K562 (cell line): ENCODE data around the gene TMEM245. TPM values are rescaled to one million over a fixed set of nuclear protein-coding genes. Genes with fewer than 3 reads are reported as not detected.

Experiments
- ATAC-seq: fragments of 200-7000 bp; cut with Tn5 transposase; 3 replicates; pipeline ENCODE4 v1.9.1; 2020; ENCODE audit warnings: moderate library complexity
- BruUV-seq: library from RNA; stranded (reverse); fragments of 400-500 nt; replicated peaks from 2 replicates; lab custom pipeline; 2021; lab: Mats Ljungman, UMichigan
- CTCF ChIA-PET: fragments of 300-600 bp; formaldehyde crosslinking; extraction: SDS; loops from one replicate; lab custom pipeline; 2021; ENCODE audit warnings: low intra/inter-chr PET ratio; lab: Yijun Ruan, JAX
- POLR2A ChIA-PET: fragments of 300-600, 350-650 bp; sonication (Branson Sonifier 250); formaldehyde crosslinking; extraction: SDS; loops from one replicate; lab custom pipeline; 2021; ENCODE audit warnings: antibody characterized with exemption, inconsistent platforms; lab: Yijun Ruan, JAX
- DNase-seq, 4 experiments: peaks; one replicate each; pipeline versions ENCODE4 v3.0.0 to v3.0.0-alpha.2; 2011 to 2018; ENCODE audit warnings: low spot score in 3 of 4, mixed read lengths in 3 of 4; ENCODE audit errors: extremely low read depth in 1 of 4
- FAIRE-seq: peaks from 2 replicates; lab custom pipeline; 2011; peaks lifted over from hg19 to GRCh38; lab: Jason Lieb, UNC
- H2AFZ ChIP-seq: 2 replicates; pipeline ENCODE4 v1.6.0; 2011; ENCODE audit warnings: low read depth, low read length, control low read depth, inconsistent platforms
- H3K27ac ChIP-seq: fragments of 200-600 bp; 3 replicates; pipeline ENCODE4 v1.8.0; 2011; ENCODE audit warnings: low read depth, mild to moderate bottlenecking, control low read depth, inconsistent platforms, low read length, moderate library complexity, mixed read lengths; ENCODE audit errors: extremely low read depth
- H3K27me3 ChIP-seq, 2 experiments: fragments of 300-600 bp in 1 of 2; 2 replicates in 1 of 2; 3 replicates in 1 of 2; pipeline versions ENCODE4 v1.6.0 to v1.8.0; 2011; ENCODE audit warnings: inconsistent platforms in 2 of 2, low read length in 2 of 2, mild to moderate bottlenecking in 1 of 2, mixed read lengths in 1 of 2, moderate library complexity in 1 of 2; ENCODE audit not compliant: control insufficient read depth in 2 of 2, insufficient read depth in 2 of 2
- H3K36me3 ChIP-seq: fragments of 300-600 bp; 3 replicates; pipeline ENCODE4 v1.8.0; 2011; ENCODE audit warnings: mild to moderate bottlenecking, low read length, inconsistent platforms; ENCODE audit not compliant: control insufficient read depth, insufficient read depth
- H3K4me1 ChIP-seq, 2 experiments: fragments of 200-600 bp in 1 of 2; replicated peaks in 1 of 2; 2 replicates in 1 of 2; 3 replicates in 1 of 2; pipeline versions ENCODE4 v1.5.1 to v1.8.0; 2011; ENCODE audit warnings: inconsistent platforms in 2 of 2, low read length in 2 of 2, mild to moderate bottlenecking in 1 of 2, mixed read lengths in 1 of 2, moderate library complexity in 1 of 2; ENCODE audit not compliant: control insufficient read depth in 2 of 2, insufficient read depth in 2 of 2
- H3K4me2 ChIP-seq: 2 replicates; pipeline ENCODE4 v1.6.1; 2011; ENCODE audit warnings: low read length, control low read depth, inconsistent platforms, mixed read lengths; ENCODE audit not compliant: insufficient read depth
- H3K4me3 ChIP-seq: fragments of 200-600 bp; sonication (generic), shearing (Covaris generic); 2 replicates; pipeline ENCODE4 v1.5.1; 2016; ENCODE audit warnings: control low read depth, inconsistent platforms
- H3K79me2 ChIP-seq: fragments of 200-600 bp; 3 replicates; pipeline ENCODE4 v1.8.0; 2011; ENCODE audit warnings: low read length, inconsistent platforms; ENCODE audit not compliant: control insufficient read depth, insufficient read depth
- H3K9ac ChIP-seq, 2 experiments: 2 replicates each; pipeline versions ENCODE4 v1.6.0 to v1.6.1; 2011; ENCODE audit warnings: low read depth in 2 of 2, low read length in 2 of 2, control low read depth in 1 of 2, inconsistent platforms in 1 of 2, mild to moderate bottlenecking in 1 of 2, mixed read lengths in 1 of 2; ENCODE audit not compliant: insufficient read depth in 1 of 2
- H3K9me1 ChIP-seq: one replicate; pipeline ENCODE4 v1.6.0; 2011; ENCODE audit warnings: inconsistent platforms, mild to moderate bottlenecking, low read length, moderate library complexity; ENCODE audit not compliant: control insufficient read depth, insufficient read depth
- H3K9me3 ChIP-seq: replicated peaks from 2 replicates; pipeline ENCODE4 v1.5.1; 2011; ENCODE audit warnings: low read depth, low read length, inconsistent platforms; ENCODE audit not compliant: control insufficient read depth, insufficient read depth
- H4K20me1 ChIP-seq: replicated peaks from 2 replicates; pipeline ENCODE4 v1.6.1; 2011; ENCODE audit warnings: low read length, inconsistent platforms, mixed read lengths; ENCODE audit not compliant: control insufficient read depth, insufficient read depth
- C11orf30 ChIP-seq: fragments of 450-650 bp; IDR thresholded peaks from 2 replicates; pipeline ENCODE4 v1.6.1; 2016; ENCODE audit warnings: low read depth, mild to moderate bottlenecking
- EHMT2 ChIP-seq: fragments of 450-650 bp; IDR thresholded peaks from 2 replicates; pipeline ENCODE4 v1.6.1; 2018; ENCODE audit warnings: antibody characterized with exemption
- ELF2 ChIP-seq: fragments of 250-450 bp; sonication (Bioruptor Pico); IDR thresholded peaks from 2 replicates; pipeline ENCODE4 v1.5.0; 2021; ENCODE audit warnings: mild to moderate bottlenecking
- GATAD2A ChIP-seq: fragments of 450-650 bp; IDR thresholded peaks from 2 replicates; pipeline ENCODE4 v1.6.1; 2017
- IFI16 ChIP-seq: fragments of 250-450 bp; sonication (Bioruptor Pico); IDR thresholded peaks from 2 replicates; pipeline ENCODE4 v2.1.2; 2022; ENCODE audit warnings: mild to moderate bottlenecking, inconsistent platforms
- JUN ChIP-seq, 2 experiments: sonication (generic) in 1 of 2; formaldehyde crosslinking in 1 of 2; IDR thresholded peaks; 2 replicates each; pipeline versions ENCODE4 v1.6.1 to v1.8.0; 2012 to 2022; ENCODE audit warnings: borderline replicate concordance in 2 of 2, mild to moderate bottlenecking in 2 of 2, improper control_type of control experiment in 1 of 2, low read depth in 1 of 2, low read length in 1 of 2, missing genetic modification reagents in 1 of 2
- LARP7 ChIP-seq: fragments of 450-650 bp; IDR thresholded peaks from 2 replicates; pipeline ENCODE4 v1.6.1; 2016
- MIER1 ChIP-seq: fragments of 450-650 bp; IDR thresholded peaks from 2 replicates; pipeline ENCODE4 v1.6.1; 2016; ENCODE audit warnings: antibody characterized with exemption, mild to moderate bottlenecking, low read depth
- NCOA6 ChIP-seq: fragments of 450-650 bp; IDR thresholded peaks from 2 replicates; pipeline ENCODE4 v1.6.1; 2017; ENCODE audit warnings: mild to moderate bottlenecking
- NUFIP1 ChIP-seq: fragments of 450-650 bp; IDR thresholded peaks from 2 replicates; pipeline ENCODE4 v1.6.1; 2018; ENCODE audit not compliant: partially characterized antibody
- POLR2A ChIP-seq: fragments of 450-650 bp; conservative IDR thresholded peaks from 2 replicates; pipeline ENCODE4 v1.6.1; 2016
- PRPF4 ChIP-seq: fragments of 200-400 bp; formaldehyde crosslinking; IDR thresholded peaks from one replicate; pipeline ENCODE4 v1.6.1; 2017; ENCODE audit warnings: low read length, low read depth, mild to moderate bottlenecking; ENCODE audit not compliant: insufficient read depth, poor library complexity, severe bottlenecking
- RBM17 ChIP-seq: fragments of 200-400 bp; formaldehyde crosslinking; IDR thresholded peaks from 2 replicates; pipeline ENCODE4 v1.6.1; 2017; ENCODE audit warnings: low read depth, mild to moderate bottlenecking, low read length, borderline replicate concordance
- RBM39 ChIP-seq: fragments of 200-400 bp; formaldehyde crosslinking; optimal IDR thresholded peaks from 2 replicates; pipeline ENCODE3; 2018; ENCODE audit warnings: low read depth, low read length
- SMAD2 ChIP-seq: fragments of 150-350 bp; IDR thresholded peaks from 2 replicates; pipeline ENCODE4 v1.6.1; 2014; ENCODE audit warnings: low read depth, mild to moderate bottlenecking, low read length
- ZFP1 ChIP-seq: fragments of 450-650 bp; formaldehyde crosslinking; IDR thresholded peaks from 2 replicates; pipeline ENCODE4 v1.4.0; 2020; ENCODE audit warnings: mild to moderate bottlenecking, mixed read lengths
- whole genome bisulfite sequencing: fragments of 100-300 bp; shearing (Covaris generic); methylation state at CpG from one replicate; pipeline ENCODE4 v1.1.6; 2016; ENCODE audit warnings: low coverage, mixed read lengths; ENCODE audit not compliant: insufficient coverage; ENCODE audit errors: missing lambda C conversion rate; 5-methylcytosine and 5-hydroxymethylcytosine counted together
- in situ Hi-C: fragments of 300-500 bp; cut with MboI; formaldehyde crosslinking; loops from 4 replicates; pipeline ENCODE4 v1.15.0; 2018; ENCODE audit warnings: inconsistent platforms, mixed read lengths
- intact Hi-C: fragments of 100-400 bp; cut with micrococcal nuclease; formaldehyde crosslinking; loops from 2 replicates; pipeline ENCODE4 v1.14.2; 2022
- polyA plus RNA-seq, 8 experiments: library from polyadenylated mRNA; depleted of rRNA in 4 of 8; stranded (reverse) in 5 of 8; unstranded in 3 of 8; fragments of >200 nt; fragmentation: Nextera tagmentation in 2 of 8; fragmentation: Illumina TruSeq in 1 of 8; extraction: Ambion mirVana in 2 of 8; extraction: Trizol in 1 of 8; gene quantifications; 2 replicates each; pipeline versions ENCODE4 v1.2.1 to v1.2.3, GENCODE V29; 2011 to 2014; ENCODE audit warnings: inconsistent platforms in 1 of 8, missing spikeins in 1 of 8
- total RNA-seq, 7 experiments: library from RNA; depleted of rRNA in 6 of 7; stranded (reverse); fragments of >200 nt in 6 of 7; fragmentation: Illumina TruSeq in 2 of 7; extraction: Trizol in 2 of 7; gene quantifications; 2 replicates each; pipeline versions ENCODE4 v1.2.1 to v1.2.3, GENCODE V29; 2011 to 2021; ENCODE audit warnings: low replicate concordance in 1 of 7
- TF ChIP-seq, protein P1 (sequence below): sonication (generic); formaldehyde crosslinking; IDR thresholded peaks from 2 replicates; pipeline ENCODE4 v1.8.1; 2023; ENCODE audit warnings: mild to moderate bottlenecking, missing genetic modification reagents
- TF ChIP-seq, protein P2 (sequence below): fragments of 200-800 bp; sonication (Bioruptor generic); IDR thresholded peaks from 2 replicates; pipeline ENCODE4 v1.6.1; 2017; ENCODE audit warnings: missing genetic modification characterization, missing compliant biosample characterization

Gene TMEM245
- total and polyA plus RNA-seq, 9 of the 15 experiments (the other 6 are each of a cell fraction or from before 2014, with no cell fraction given), result 8.5 to 43.2 (median 24.3) TPM

DNA sequence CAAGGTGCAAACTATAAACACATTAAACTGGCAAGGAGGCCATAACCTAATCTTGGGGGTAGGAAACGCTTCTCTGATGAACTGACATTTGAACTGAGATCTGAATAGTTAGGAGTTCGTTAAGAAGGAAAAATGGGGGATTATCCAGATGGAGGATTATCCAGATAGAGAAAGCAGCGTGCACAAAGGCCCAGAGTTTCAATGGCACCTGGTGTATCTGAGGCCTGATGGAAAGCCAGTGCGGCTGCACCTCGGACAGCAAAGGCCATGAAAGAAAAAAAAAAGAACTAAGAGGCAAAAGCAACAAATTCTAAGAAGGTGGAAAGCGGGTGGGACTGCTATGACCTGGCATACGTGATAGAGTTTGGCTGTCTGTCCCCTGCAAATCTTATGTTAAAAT, 93.4 kb downstream of the TMEM245 start:
- 84% methylated on average over 7 of the region's 7 CpGs for WGBS

More for the DNA sequence above, 93.4 kb downstream of the TMEM245 start:
- peaks cover 38% of the 10 kb centered on the region for H3K36me3 ChIP-seq
- no peaks in the 10 kb centered on the region for H3K4me1 ChIP-seq
- H2AFZ ChIP-seq, result no peak overlapping the region
- no peaks in the 10 kb centered on the region for H3K79me2 ChIP-seq
- ATAC-seq (no peak), DNase-seq (no peak), FAIRE-seq (no peak)
- H3K27ac ChIP-seq, result no peak overlapping the region
- H3K9ac ChIP-seq, result no peak overlapping the region
- no peaks in the 10 kb centered on the region for H4K20me1 ChIP-seq
- H3K9me3 ChIP-seq, result no peaks in the 10 kb centered on the region
- CTCF ChIA-PET, result no interaction called here
- POLR2A ChIA-PET, result interaction anchor here (1.5 kb wide), 1 partner anchor 9 kb away, joined by 6 read pairs; no protein-coding TSS in a partner anchor
- intact Hi-C loops, result no loop called here
- no peak for TF ChIP-seq MIER1
- no peak for TF ChIP-seq JUN (IDR thresholded peaks at IDR 0.05; ENCODE audit: borderline replicate concordance, low read depth, low read length)
- TF ChIP-seq JUN (CRISPR knock-in tag; IDR thresholded peaks at IDR 0.05; ENCODE audit: borderline replicate concordance), result no peak
- no peak for TF ChIP-seq SMAD2
- TF ChIP-seq POLR2A, result no peak
- TF ChIP-seq LARP7, result no peak
- TF ChIP-seq RBM39, result no peak
- TF ChIP-seq ZFP1 (CRISPR knock-in tag), result no peak
- no peak for TF ChIP-seq C11orf30
- TF ChIP-seq ELF2, result no peak
- no peak for TF ChIP-seq IFI16
- TF ChIP-seq, protein P1, sequence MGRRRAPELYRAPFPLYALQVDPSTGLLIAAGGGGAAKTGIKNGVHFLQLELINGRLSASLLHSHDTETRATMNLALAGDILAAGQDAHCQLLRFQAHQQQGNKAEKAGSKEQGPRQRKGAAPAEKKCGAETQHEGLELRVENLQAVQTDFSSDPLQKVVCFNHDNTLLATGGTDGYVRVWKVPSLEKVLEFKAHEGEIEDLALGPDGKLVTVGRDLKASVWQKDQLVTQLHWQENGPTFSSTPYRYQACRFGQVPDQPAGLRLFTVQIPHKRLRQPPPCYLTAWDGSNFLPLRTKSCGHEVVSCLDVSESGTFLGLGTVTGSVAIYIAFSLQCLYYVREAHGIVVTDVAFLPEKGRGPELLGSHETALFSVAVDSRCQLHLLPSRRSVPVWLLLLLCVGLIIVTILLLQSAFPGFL, result no peak
- no peak for TF ChIP-seq GATAD2A
- TF ChIP-seq RBM17, result no peak
- no peak for TF ChIP-seq NCOA6
- no peak for TF ChIP-seq EHMT2
- no peak for TF ChIP-seq PRPF4
- TF ChIP-seq, protein P2, sequence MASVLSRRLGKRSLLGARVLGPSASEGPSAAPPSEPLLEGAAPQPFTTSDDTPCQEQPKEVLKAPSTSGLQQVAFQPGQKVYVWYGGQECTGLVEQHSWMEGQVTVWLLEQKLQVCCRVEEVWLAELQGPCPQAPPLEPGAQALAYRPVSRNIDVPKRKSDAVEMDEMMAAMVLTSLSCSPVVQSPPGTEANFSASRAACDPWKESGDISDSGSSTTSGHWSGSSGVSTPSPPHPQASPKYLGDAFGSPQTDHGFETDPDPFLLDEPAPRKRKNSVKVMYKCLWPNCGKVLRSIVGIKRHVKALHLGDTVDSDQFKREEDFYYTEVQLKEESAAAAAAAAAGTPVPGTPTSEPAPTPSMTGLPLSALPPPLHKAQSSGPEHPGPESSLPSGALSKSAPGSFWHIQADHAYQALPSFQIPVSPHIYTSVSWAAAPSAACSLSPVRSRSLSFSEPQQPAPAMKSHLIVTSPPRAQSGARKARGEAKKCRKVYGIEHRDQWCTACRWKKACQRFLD, result no peak
- no peak for TF ChIP-seq NUFIP1
- no peaks in the 10 kb centered on the region for H3K9me1 ChIP-seq
- no peak overlapping the region for H3K4me3 ChIP-seq
- in situ Hi-C loops, result no loop called here
- no peak overlapping the region for H3K4me2 ChIP-seq
- H3K27me3 ChIP-seq, result no peaks in the 10 kb centered on the region
- no TSS peak for BruUV-seq
